ENCODE measurements around the gene UBE2F. TPM values are rescaled to one million over a fixed set of nuclear protein-coding genes. Genes with fewer than 3 reads are reported as not detected.
"Not testable (repeated sequence)": the region's sequence is repeated elsewhere in the genome, so short reads cannot be mapped to it uniquely, and the experiment has no call there.

Gene UBE2F
- total RNA-seq, 1 donor from 2014 or later = 41.2 TPM

- TF ChIP-seq, protein P1, sequence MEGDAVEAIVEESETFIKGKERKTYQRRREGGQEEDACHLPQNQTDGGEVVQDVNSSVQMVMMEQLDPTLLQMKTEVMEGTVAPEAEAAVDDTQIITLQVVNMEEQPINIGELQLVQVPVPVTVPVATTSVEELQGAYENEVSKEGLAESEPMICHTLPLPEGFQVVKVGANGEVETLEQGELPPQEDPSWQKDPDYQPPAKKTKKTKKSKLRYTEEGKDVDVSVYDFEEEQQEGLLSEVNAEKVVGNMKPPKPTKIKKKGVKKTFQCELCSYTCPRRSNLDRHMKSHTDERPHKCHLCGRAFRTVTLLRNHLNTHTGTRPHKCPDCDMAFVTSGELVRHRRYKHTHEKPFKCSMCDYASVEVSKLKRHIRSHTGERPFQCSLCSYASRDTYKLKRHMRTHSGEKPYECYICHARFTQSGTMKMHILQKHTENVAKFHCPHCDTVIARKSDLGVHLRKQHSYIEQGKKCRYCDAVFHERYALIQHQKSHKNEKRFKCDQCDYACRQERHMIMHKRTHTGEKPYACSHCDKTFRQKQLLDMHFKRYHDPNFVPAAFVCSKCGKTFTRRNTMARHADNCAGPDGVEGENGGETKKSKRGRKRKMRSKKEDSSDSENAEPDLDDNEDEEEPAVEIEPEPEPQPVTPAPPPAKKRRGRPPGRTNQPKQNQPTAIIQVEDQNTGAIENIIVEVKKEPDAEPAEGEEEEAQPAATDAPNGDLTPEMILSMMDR (IDR thresholded peaks at IDR 0.05) = no peak
- peaks cover 14% of the 10 kb centered on the region for H3K27me3 Mint-ChIP-seq
- no peak for ATAC-seq (ENCODE audit: low read depth)
- intact Hi-C loops (cut with micrococcal nuclease) = no loop called here
- no peaks in the 10 kb centered on the region for H3K4me1 Mint-ChIP-seq
- no peak overlapping the region for H3K4me3 Mint-ChIP-seq
- DNase-seq = no peak
- POLR2A ChIA-PET = no interaction called here
- no peak overlapping the region for H3K27ac Mint-ChIP-seq
- CTCF ChIA-PET = no interaction called here
- H3K36me3 Mint-ChIP-seq (ENCODE audit: low read depth) = peaks cover 2% of the 10 kb centered on the region
- H3K9me3 Mint-ChIP-seq = peaks cover 8% of the 10 kb centered on the region
Observed at GRCh38 chr2:237942513-237942899, 24.3 kb upstream of the UBE2F start.

- Mint-ChIP-seq H3K36me3 (ENCODE audit: low read depth) (peaks cover 2% of the 10 kb centered on the region), H3K4me1 (no peaks in the 10 kb centered on the region), H3K4me3 (no peak overlapping the region), H3K27me3 (peaks cover 14% of the 10 kb centered on the region), H3K27ac (no peak overlapping the region), H3K9me3 (peaks cover 8% of the 10 kb centered on the region)
- POLR2A ChIA-PET = no interaction called here
- intact Hi-C loops (cut with micrococcal nuclease) = no loop called here
- TF ChIP-seq, protein P1 (IDR thresholded peaks at IDR 0.05) = no peak
- CTCF ChIA-PET = no interaction called here
- ATAC-seq (ENCODE audit: low read depth) = no peak
- DNase-seq = no peak
Observed at GRCh38 chr2:237943395-237944094, 23.3 kb upstream of the UBE2F start.

- CTCF ChIA-PET = interaction anchor here (1.2 kb wide), 1 partner anchor 24 kb away, joined by 3 read pairs; no protein-coding TSS in a partner anchor
- Mint-ChIP-seq H3K9me3 (peaks cover 8% of the 10 kb centered on the region), H3K27ac (no peak overlapping the region), H3K4me1 (no peaks in the 10 kb centered on the region), H3K4me3 (no peak overlapping the region), H3K27me3 (peaks cover 16% of the 10 kb centered on the region), H3K36me3 (ENCODE audit: low read depth) (peaks cover 2% of the 10 kb centered on the region)
- TF ChIP-seq, protein P1 (IDR thresholded peaks at IDR 0.05) = no peak
- no peak for ATAC-seq (ENCODE audit: low read depth)
- POLR2A ChIA-PET = no interaction called here
- intact Hi-C loops (cut with micrococcal nuclease) = no loop called here
- DNase-seq = no peak
Observed at GRCh38 chr2:237944302-237944701, 22.5 kb upstream of the UBE2F start.

DNA sequence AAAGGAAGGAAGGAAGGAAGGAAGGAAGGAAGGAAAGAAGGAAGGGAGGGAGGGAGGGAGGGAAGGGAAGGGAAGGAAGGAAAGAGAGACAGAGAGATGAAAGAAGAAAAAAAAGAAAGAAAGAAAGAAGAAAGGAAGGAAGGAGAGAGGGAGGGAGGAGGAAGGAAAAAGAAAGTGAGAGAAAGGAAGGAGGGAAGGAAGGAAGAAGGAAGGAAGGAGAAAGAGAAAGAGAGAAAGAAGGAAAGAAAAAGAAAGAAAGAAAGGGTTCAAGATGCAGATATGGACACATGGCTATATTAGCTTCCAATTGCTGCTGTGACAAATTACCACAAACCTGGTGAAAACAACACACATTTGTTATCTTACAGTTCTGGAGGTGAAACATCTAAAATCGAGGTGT is 20.4 kb upstream of the UBE2F start:
- ChIA-PET CTCF (no interaction called here), POLR2A (no interaction called here)
- TF ChIP-seq, protein P1 (IDR thresholded peaks at IDR 0.05) = no peak
- ATAC-seq (ENCODE audit: low read depth) (no peak), DNase-seq (no peak)
- Mint-ChIP-seq H3K9me3 (peaks cover 8% of the 10 kb centered on the region), H3K4me3 (no peak overlapping the region), H3K36me3 (ENCODE audit: low read depth) (peaks cover 2% of the 10 kb centered on the region), H3K4me1 (no peaks in the 10 kb centered on the region), H3K27me3 (peaks cover 19% of the 10 kb centered on the region), H3K27ac (no peak overlapping the region)
- intact Hi-C loops (cut with micrococcal nuclease) = no loop called here

DNA sequence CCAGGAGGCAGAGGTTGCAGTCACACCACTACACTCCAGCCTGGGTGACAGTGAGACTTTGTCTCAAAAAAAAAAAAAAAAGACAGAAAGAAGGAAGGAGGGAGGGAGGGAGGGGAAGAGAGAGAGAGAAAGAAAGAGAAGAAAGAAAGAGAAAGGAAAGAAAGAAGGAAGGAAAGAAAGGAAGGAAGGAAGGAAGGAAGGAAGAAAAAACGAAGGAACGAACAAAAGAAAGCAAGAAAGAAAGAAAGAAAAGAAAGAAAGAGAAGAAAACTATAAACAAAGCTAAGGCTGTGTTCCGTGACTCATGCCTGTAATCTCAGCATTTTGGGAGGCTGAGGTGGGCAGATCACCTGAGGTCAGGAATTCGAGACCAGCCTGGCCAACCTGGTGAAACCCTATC is 15.5 kb upstream of the UBE2F start:
- ATAC-seq (ENCODE audit: low read depth); H3K4me1 Mint-ChIP-seq; CTCF ChIA-PET; H3K4me3 Mint-ChIP-seq; intact Hi-C loops (cut with micrococcal nuclease); H3K36me3 Mint-ChIP-seq (ENCODE audit: low read depth); POLR2A ChIA-PET; H3K9me3 Mint-ChIP-seq; H3K27ac Mint-ChIP-seq; DNase-seq: not testable (repeated sequence)
- peaks cover 17% of the 10 kb centered on the region for H3K27me3 Mint-ChIP-seq

- Mint-ChIP-seq H3K27ac (no peak overlapping the region), H3K27me3 (peaks cover 19% of the 10 kb centered on the region), H3K36me3 (ENCODE audit: low read depth) (peaks cover 2% of the 10 kb centered on the region), H3K4me3 (no peak overlapping the region), H3K9me3 (peaks cover 2% of the 10 kb centered on the region), H3K4me1 (no peaks in the 10 kb centered on the region)
- POLR2A ChIA-PET = no interaction called here
- CTCF ChIA-PET = no interaction called here
- DNase-seq (no peak), ATAC-seq (ENCODE audit: low read depth) (no peak)
- TF ChIP-seq, protein P1 (IDR thresholded peaks at IDR 0.05) = no peak
- intact Hi-C loops (cut with micrococcal nuclease) = no loop called here
Observed at GRCh38 chr2:237951878-237952277, 14.9 kb upstream of the UBE2F start.
